Caco-2 (cell line): Measurements from ENCODE around the gene FUT2. TPM values are rescaled to one million over a fixed set of nuclear protein-coding genes. Genes with fewer than 3 reads are reported as not detected.
A peak's percentile ranks its signal among the peaks of the same experiment; 100 is the strongest.

Source experiments
- BruUV-seq: library from RNA; stranded (reverse); fragments of 400-500 nt; replicated peaks from 2 replicates; lab custom pipeline; 2021; lab: Mats Ljungman, UMichigan
- CTCF ChIA-PET: fragments of 300-600 bp; sonication (Branson Sonifier 250); formaldehyde crosslinking; loops from one replicate; lab custom pipeline; 2022; ENCODE audit warnings: antibody characterized with exemption; lab: Charles Lee
- POLR2A ChIA-PET: fragments of 300-600 bp; sonication (Branson Sonifier 250); formaldehyde crosslinking; loops from one replicate; lab custom pipeline; 2022; ENCODE audit warnings: antibody characterized with exemption; lab: Charles Lee
- DNase-seq, 2 experiments: peaks; one replicate each; pipeline versions ENCODE4 v3.0.0 to v3.0.0-alpha.2; 2020 to 2022
- H3K27me3 ChIP-seq: replicated peaks from 2 replicates; pipeline ENCODE4 v1.6.0; 2011; ENCODE audit warnings: low read length; ENCODE audit not compliant: control insufficient read depth, insufficient read depth
- H3K36me3 ChIP-seq: 2 replicates; pipeline ENCODE4 v1.5.1; 2011; ENCODE audit warnings: low read length; ENCODE audit not compliant: control insufficient read depth, insufficient read depth
- H3K4me1 ChIP-seq: fragments of 250-450 bp; sonication (Bioruptor Pico); 2 replicates; pipeline ENCODE4 v1.5.1; 2020; ENCODE audit warnings: mild to moderate bottlenecking
- H3K4me3 ChIP-seq: 2 replicates; pipeline ENCODE4 v1.5.1; 2011; ENCODE audit warnings: low read depth, mild to moderate bottlenecking, control low read depth, low read length
- H3K9me3 ChIP-seq: fragments of 250-450 bp; sonication (Bioruptor Pico); 2 replicates; pipeline ENCODE4 v1.5.1; 2020; ENCODE audit warnings: mild to moderate bottlenecking, moderate library complexity
- H3K27ac Mint-ChIP-seq: one replicate; pipeline ENCODE4 v1.8.0; 2022; ENCODE audit warnings: mixed read lengths; ENCODE audit not compliant: unreplicated experiment
- H3K27me3 Mint-ChIP-seq: one replicate; pipeline ENCODE4 v1.8.0; 2022; ENCODE audit warnings: mixed read lengths; ENCODE audit not compliant: insufficient read depth, unreplicated experiment
- H3K36me3 Mint-ChIP-seq: one replicate; pipeline ENCODE4 v1.8.0; 2022; ENCODE audit warnings: mild to moderate bottlenecking, mixed read lengths; ENCODE audit not compliant: insufficient read depth, unreplicated experiment
- H3K4me1 Mint-ChIP-seq: one replicate; pipeline ENCODE4 v1.8.0; 2022; ENCODE audit warnings: low read depth, mixed read lengths; ENCODE audit not compliant: unreplicated experiment
- H3K4me3 Mint-ChIP-seq: one replicate; pipeline ENCODE4 v1.8.0; 2022; ENCODE audit warnings: mild to moderate bottlenecking, moderate library complexity, mixed read lengths; ENCODE audit not compliant: unreplicated experiment
- H3K9me3 Mint-ChIP-seq: one replicate; pipeline ENCODE4 v1.8.0; 2022; ENCODE audit warnings: mixed read lengths; ENCODE audit not compliant: unreplicated experiment
- intact Hi-C: fragments of 100-400 bp; cut with micrococcal nuclease; formaldehyde crosslinking; loops from one replicate; pipeline ENCODE4 v1.10.0; 2022; ENCODE audit not compliant: unreplicated experiment
- total RNA-seq: library from RNA; stranded (reverse); gene quantifications from 2 replicates; pipeline ENCODE4 v1.2.3, GENCODE V29; 2022
- TF ChIP-seq, protein P1 (sequence below), 2 experiments: fragments of 200-600 bp in 1 of 2; IDR thresholded peaks; 1 replicate in 1 of 2; 2 replicates in 1 of 2; pipeline versions ENCODE4 v1.5.1 to v1.8.0; 2011 to 2022; ENCODE audit warnings: antibody characterized with exemption in 1 of 2, control low read depth in 1 of 2, inconsistent platforms in 1 of 2, low read depth in 1 of 2, low read length in 1 of 2, mild to moderate bottlenecking in 1 of 2, moderate library complexity in 1 of 2; ENCODE audit not compliant: insufficient read depth in 1 of 2, severe bottlenecking in 1 of 2, unreplicated experiment in 1 of 2

FUT2 gene
- total RNA-seq, 1 experiment from 2014 or later, result 13.5 TPM

DNA sequence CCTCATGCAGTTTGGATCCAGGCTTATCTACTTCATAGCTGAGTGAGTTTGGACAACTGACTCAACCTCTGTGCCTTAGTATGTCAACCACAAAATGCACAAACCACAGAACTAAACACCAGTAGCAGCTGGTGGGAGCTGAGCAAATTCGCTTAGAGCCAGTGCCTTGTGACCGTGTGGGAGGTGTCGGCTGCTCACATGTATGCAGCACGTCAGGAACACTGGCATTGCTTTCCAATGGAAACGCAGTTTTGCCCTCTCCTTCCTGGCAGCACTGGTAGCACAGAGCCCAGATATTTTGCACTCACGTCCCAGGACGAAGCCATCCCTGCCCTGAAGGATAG, 14.7 kb upstream of the FUT2 start:
- no peak overlapping the region for H3K4me3 Mint-ChIP-seq
- H3K27ac Mint-ChIP-seq, result no peak overlapping the region
- Histone ChIP-seq H3K4me3 (no peak overlapping the region), H3K4me1 (peaks cover 27% of the 10 kb centered on the region), H3K9me3 (no peaks in the 10 kb centered on the region), H3K27me3 (no peaks in the 10 kb centered on the region), H3K36me3 (no peaks in the 10 kb centered on the region)
- no peaks in the 10 kb centered on the region for H3K36me3 Mint-ChIP-seq
- intact Hi-C loops, result no loop called here
- ChIA-PET CTCF (interaction anchor here (0.6 to 0.7 kb wide), 2 partner anchors 35 to 54 kb away, joined by 3 to 4 read pairs; partner anchors contain the start of gene CA11), POLR2A (no interaction called here)
- H3K9me3 Mint-ChIP-seq, result no peaks in the 10 kb centered on the region
- H3K27me3 Mint-ChIP-seq, result no peaks in the 10 kb centered on the region
- peaks cover 17% of the 10 kb centered on the region for H3K4me1 Mint-ChIP-seq
- no TSS peak for BruUV-seq
- DNase-seq, result no peak
- TF ChIP-seq, protein P1, sequence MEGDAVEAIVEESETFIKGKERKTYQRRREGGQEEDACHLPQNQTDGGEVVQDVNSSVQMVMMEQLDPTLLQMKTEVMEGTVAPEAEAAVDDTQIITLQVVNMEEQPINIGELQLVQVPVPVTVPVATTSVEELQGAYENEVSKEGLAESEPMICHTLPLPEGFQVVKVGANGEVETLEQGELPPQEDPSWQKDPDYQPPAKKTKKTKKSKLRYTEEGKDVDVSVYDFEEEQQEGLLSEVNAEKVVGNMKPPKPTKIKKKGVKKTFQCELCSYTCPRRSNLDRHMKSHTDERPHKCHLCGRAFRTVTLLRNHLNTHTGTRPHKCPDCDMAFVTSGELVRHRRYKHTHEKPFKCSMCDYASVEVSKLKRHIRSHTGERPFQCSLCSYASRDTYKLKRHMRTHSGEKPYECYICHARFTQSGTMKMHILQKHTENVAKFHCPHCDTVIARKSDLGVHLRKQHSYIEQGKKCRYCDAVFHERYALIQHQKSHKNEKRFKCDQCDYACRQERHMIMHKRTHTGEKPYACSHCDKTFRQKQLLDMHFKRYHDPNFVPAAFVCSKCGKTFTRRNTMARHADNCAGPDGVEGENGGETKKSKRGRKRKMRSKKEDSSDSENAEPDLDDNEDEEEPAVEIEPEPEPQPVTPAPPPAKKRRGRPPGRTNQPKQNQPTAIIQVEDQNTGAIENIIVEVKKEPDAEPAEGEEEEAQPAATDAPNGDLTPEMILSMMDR (IDR thresholded peaks at IDR 0.05; ENCODE audit: insufficient read depth in 1 of 2, low read depth in 1 of 2, low read length in 1 of 2, severe bottlenecking in 1 of 2, unreplicated experiment in 1 of 2), result no peak

DNA sequence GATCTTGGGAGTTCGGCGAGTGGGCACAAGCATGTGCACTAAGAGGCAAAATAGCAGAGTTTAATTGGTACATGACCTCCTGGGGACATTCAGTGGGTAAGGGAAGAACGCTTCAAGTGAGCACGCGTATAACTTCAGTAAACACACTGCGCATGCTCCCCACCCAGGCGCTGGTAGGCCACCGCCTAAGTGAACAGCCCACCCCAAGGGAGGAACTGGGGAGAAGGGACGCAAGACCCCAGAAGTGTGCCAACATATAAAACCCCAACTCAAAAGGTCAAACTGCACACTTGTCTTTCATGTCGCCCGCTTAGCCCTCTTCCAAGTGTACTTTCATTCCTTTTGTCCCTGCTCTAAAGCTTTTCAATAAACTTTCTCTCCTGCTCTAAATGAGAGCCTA, 12.4 kb upstream of the FUT2 start:
- no peaks in the 10 kb centered on the region for H3K27me3 Mint-ChIP-seq
- Histone ChIP-seq H3K9me3 (no peaks in the 10 kb centered on the region), H3K4me3 (no peak overlapping the region), H3K4me1 (peaks cover 38% of the 10 kb centered on the region), H3K27me3 (no peaks in the 10 kb centered on the region), H3K36me3 (no peaks in the 10 kb centered on the region)
- no peak for DNase-seq
- no peaks in the 10 kb centered on the region for H3K36me3 Mint-ChIP-seq
- no peak overlapping the region for H3K27ac Mint-ChIP-seq
- POLR2A ChIA-PET, result no interaction called here
- TF ChIP-seq, protein P1 (IDR thresholded peaks at IDR 0.05; ENCODE audit: insufficient read depth in 1 of 2, low read depth in 1 of 2, low read length in 1 of 2, severe bottlenecking in 1 of 2, unreplicated experiment in 1 of 2), result no peak
- H3K4me1 Mint-ChIP-seq, result peaks cover 11% of the 10 kb centered on the region
- no TSS peak for BruUV-seq
- CTCF ChIA-PET, result no interaction called here
- intact Hi-C loops, result no loop called here
- no peak overlapping the region for H3K4me3 Mint-ChIP-seq
- no peaks in the 10 kb centered on the region for H3K9me3 Mint-ChIP-seq

DNA sequence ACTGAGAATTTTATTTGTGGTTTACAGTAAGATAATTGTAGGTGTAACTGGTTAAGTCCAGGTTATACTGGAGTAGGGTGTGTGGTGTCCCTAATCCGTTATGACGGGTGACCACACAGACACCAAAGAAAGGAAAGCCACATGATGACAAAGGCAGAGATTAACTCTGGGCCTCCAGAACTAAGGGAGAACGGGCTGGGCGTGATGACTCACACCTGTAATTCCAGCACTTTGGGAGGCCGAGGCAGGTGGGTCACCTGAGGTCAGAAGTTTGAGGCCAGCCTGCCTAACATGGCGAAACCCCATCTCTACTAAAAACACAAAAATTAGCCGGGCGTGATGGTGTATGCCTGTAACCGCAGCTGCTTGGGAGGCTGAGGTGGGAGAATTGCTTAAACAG, 10.2 kb upstream of the FUT2 start:
- H3K4me1 ChIP-seq, result peaks cover 39% of the 10 kb centered on the region
- intact Hi-C loops, result loop anchor here (5.0 kb wide), 1 partner anchor 38 kb away; the partner anchor contains the start of gene CA11
- Mint-ChIP-seq H3K27me3 (no peaks in the 10 kb centered on the region), H3K9me3 (no peaks in the 10 kb centered on the region), H3K4me1 (peaks cover 11% of the 10 kb centered on the region), H3K27ac (peak overlapping the region; percentile 54), H3K4me3 (peak overlapping the region; percentile 11), H3K36me3 (no peaks in the 10 kb centered on the region)
- H3K27me3 ChIP-seq, result no peaks in the 10 kb centered on the region
- BruUV-seq, result no TSS peak
- H3K9me3 ChIP-seq, result no peaks in the 10 kb centered on the region
- H3K36me3 ChIP-seq, result no peaks in the 10 kb centered on the region
- H3K4me3 ChIP-seq, result no peak overlapping the region
- ChIA-PET CTCF (no interaction called here), POLR2A (no interaction called here)
- DNase-seq, result peak; percentile 68 to 74
- TF ChIP-seq, protein P1 (IDR thresholded peaks at IDR 0.05; ENCODE audit: insufficient read depth in 1 of 2, low read depth in 1 of 2, low read length in 1 of 2, severe bottlenecking in 1 of 2, unreplicated experiment in 1 of 2), result no peak
